ENCODE data around the gene CLSTN2.

The CLSTN2 gene

GRCh38 chr3:140198242-140198641 lies 263.3 kb downstream of the CLSTN2 start:
- Histone ChIP-seq H3K4me3 (ENCODE audit: low read length) (no peak overlapping the region), H3K9me2 (replicated peaks; ENCODE audit: control insufficient read depth, low read length) (no peaks in the 10 kb centered on the region), H3K27ac (ENCODE audit: low read depth, low read length) (no peak overlapping the region), H4K20me1 (ENCODE audit: control insufficient read depth, insufficient read depth, low read depth, low read length) (no peaks in the 10 kb centered on the region), H3K4me1 (ENCODE audit: control insufficient read depth, low read length) (no peaks in the 10 kb centered on the region), H3K4me2 (ENCODE audit: low read length) (no peak overlapping the region), H3K27me3 (ENCODE audit: control insufficient read depth, low read length) (no peaks in the 10 kb centered on the region), H3K79me2 (ENCODE audit: control insufficient read depth, low read length) (no peaks in the 10 kb centered on the region), H3K9me3 (ENCODE audit: control insufficient read depth, insufficient read depth, low read length) (no peaks in the 10 kb centered on the region), H3F3A (ENCODE audit: control insufficient read depth, insufficient read depth) (no peaks in the 10 kb centered on the region), H3K36me3 (ENCODE audit: control insufficient read depth, low read length) (no peaks in the 10 kb centered on the region)
- TF ChIP-seq EZH2phosphoT487 (IDR thresholded peaks at IDR 0.05; ENCODE audit: borderline replicate concordance, low read length), result no peak
- TF ChIP-seq CTCF (IDR thresholded peaks at IDR 0.05; ENCODE audit: low read depth, low read length, poor library complexity, severe bottlenecking), result no peak

GRCh38 chr3:140199008-140199407 lies 264.0 kb downstream of the CLSTN2 start:
- Histone ChIP-seq H3K36me3 (ENCODE audit: control insufficient read depth, low read length) (no peaks in the 10 kb centered on the region), H3K79me2 (ENCODE audit: control insufficient read depth, low read length) (no peaks in the 10 kb centered on the region), H3K4me3 (ENCODE audit: low read length) (no peak overlapping the region), H3K9me3 (ENCODE audit: control insufficient read depth, insufficient read depth, low read length) (no peaks in the 10 kb centered on the region), H3K27me3 (ENCODE audit: control insufficient read depth, low read length) (no peaks in the 10 kb centered on the region), H3K9me2 (replicated peaks; ENCODE audit: control insufficient read depth, low read length) (no peaks in the 10 kb centered on the region), H3K4me1 (ENCODE audit: control insufficient read depth, low read length) (no peaks in the 10 kb centered on the region), H3K27ac (ENCODE audit: low read depth, low read length) (no peak overlapping the region), H3K4me2 (ENCODE audit: low read length) (no peak overlapping the region), H4K20me1 (ENCODE audit: control insufficient read depth, insufficient read depth, low read depth, low read length) (no peaks in the 10 kb centered on the region), H3F3A (ENCODE audit: control insufficient read depth, insufficient read depth) (no peaks in the 10 kb centered on the region)
- TF ChIP-seq EZH2phosphoT487 (IDR thresholded peaks at IDR 0.05; ENCODE audit: borderline replicate concordance, low read length), result no peak
- TF ChIP-seq CTCF (IDR thresholded peaks at IDR 0.05; ENCODE audit: low read depth, low read length, poor library complexity, severe bottlenecking), result no peak

GRCh38 chr3:140199743-140200142 lies 264.8 kb downstream of the CLSTN2 start:
- no peaks in the 10 kb centered on the region for H3K9me3 ChIP-seq (ENCODE audit: control insufficient read depth, insufficient read depth, low read length)
- H3F3A ChIP-seq (ENCODE audit: control insufficient read depth, insufficient read depth), result no peaks in the 10 kb centered on the region
- no peak overlapping the region for H3K4me2 ChIP-seq (ENCODE audit: low read length)
- H3K36me3 ChIP-seq (ENCODE audit: control insufficient read depth, low read length), result no peaks in the 10 kb centered on the region
- no peaks in the 10 kb centered on the region for H3K27me3 ChIP-seq (ENCODE audit: control insufficient read depth, low read length)
- no peaks in the 10 kb centered on the region for H3K4me1 ChIP-seq (ENCODE audit: control insufficient read depth, low read length)
- no peaks in the 10 kb centered on the region for H3K79me2 ChIP-seq (ENCODE audit: control insufficient read depth, low read length)
- H3K4me3 ChIP-seq (ENCODE audit: low read length), result no peak overlapping the region
- no peak overlapping the region for H3K27ac ChIP-seq (ENCODE audit: low read depth, low read length)
- no peaks in the 10 kb centered on the region for H3K9me2 ChIP-seq (replicated peaks; ENCODE audit: control insufficient read depth, low read length)
- no peaks in the 10 kb centered on the region for H4K20me1 ChIP-seq (ENCODE audit: control insufficient read depth, insufficient read depth, low read depth, low read length)
- TF ChIP-seq EZH2phosphoT487 (IDR thresholded peaks at IDR 0.05; ENCODE audit: borderline replicate concordance, low read length), result no peak
- no peak for TF ChIP-seq CTCF (IDR thresholded peaks at IDR 0.05; ENCODE audit: low read depth, low read length, poor library complexity, severe bottlenecking)

GRCh38 chr3:140203510-140203909 lies 268.5 kb downstream of the CLSTN2 start:
- Histone ChIP-seq H3K9me3 (ENCODE audit: control insufficient read depth, insufficient read depth, low read length) (no peaks in the 10 kb centered on the region), H3K27ac (ENCODE audit: low read depth, low read length) (no peak overlapping the region), H3K9me2 (replicated peaks; ENCODE audit: control insufficient read depth, low read length) (no peaks in the 10 kb centered on the region), H3K27me3 (ENCODE audit: control insufficient read depth, low read length) (no peaks in the 10 kb centered on the region), H3K36me3 (ENCODE audit: control insufficient read depth, low read length) (no peaks in the 10 kb centered on the region), H3F3A (ENCODE audit: control insufficient read depth, insufficient read depth) (no peaks in the 10 kb centered on the region), H3K4me2 (ENCODE audit: low read length) (no peak overlapping the region), H3K4me3 (ENCODE audit: low read length) (no peak overlapping the region), H4K20me1 (ENCODE audit: control insufficient read depth, insufficient read depth, low read depth, low read length) (no peaks in the 10 kb centered on the region), H3K4me1 (ENCODE audit: control insufficient read depth, low read length) (no peaks in the 10 kb centered on the region), H3K79me2 (ENCODE audit: control insufficient read depth, low read length) (no peaks in the 10 kb centered on the region)
- no peak for TF ChIP-seq CTCF (IDR thresholded peaks at IDR 0.05; ENCODE audit: low read depth, low read length, poor library complexity, severe bottlenecking)
- no peak for TF ChIP-seq EZH2phosphoT487 (IDR thresholded peaks at IDR 0.05; ENCODE audit: borderline replicate concordance, low read length)

Data from DOHH2 (cell line).